ENCODE results near the gene SMTNL1.

SMTNL1 gene

GRCh38 chr11:57596266-57596885 is 59.0 kb downstream of the SMTNL1 start:
- no peak for DNase-seq

- no peak for DNase-seq
Measured at GRCh38 chr11:57597461-57597915, 60.1 kb downstream of the SMTNL1 start, which contains the start of gene SERPING1. SERPING1 (plus strand) TSS chr11:57597685; CDS start chr11:57598271, 586 bp downstream.

- DNase-seq, result no peak
Measured at GRCh38 chr11:57597916-57598830, 60.8 kb downstream of the SMTNL1 start.

GRCh38 chr11:57598831-57599155 is 61.4 kb downstream of the SMTNL1 start:
- DNase-seq, result no peak

- DNase-seq, result no peak
Measured at GRCh38 chr11:57599381-57599780, 62.0 kb downstream of the SMTNL1 start.

Data from stimulated activated CD4-positive, alpha-beta T cell treated with anti-CD3 and anti-CD28 coated beads, Interleukin-2, amount 100 ng/mL, for 24 hours (primary cell).